Measurements from ENCODE around the gene NIT1.

- TF ChIP-seq, protein P1, sequence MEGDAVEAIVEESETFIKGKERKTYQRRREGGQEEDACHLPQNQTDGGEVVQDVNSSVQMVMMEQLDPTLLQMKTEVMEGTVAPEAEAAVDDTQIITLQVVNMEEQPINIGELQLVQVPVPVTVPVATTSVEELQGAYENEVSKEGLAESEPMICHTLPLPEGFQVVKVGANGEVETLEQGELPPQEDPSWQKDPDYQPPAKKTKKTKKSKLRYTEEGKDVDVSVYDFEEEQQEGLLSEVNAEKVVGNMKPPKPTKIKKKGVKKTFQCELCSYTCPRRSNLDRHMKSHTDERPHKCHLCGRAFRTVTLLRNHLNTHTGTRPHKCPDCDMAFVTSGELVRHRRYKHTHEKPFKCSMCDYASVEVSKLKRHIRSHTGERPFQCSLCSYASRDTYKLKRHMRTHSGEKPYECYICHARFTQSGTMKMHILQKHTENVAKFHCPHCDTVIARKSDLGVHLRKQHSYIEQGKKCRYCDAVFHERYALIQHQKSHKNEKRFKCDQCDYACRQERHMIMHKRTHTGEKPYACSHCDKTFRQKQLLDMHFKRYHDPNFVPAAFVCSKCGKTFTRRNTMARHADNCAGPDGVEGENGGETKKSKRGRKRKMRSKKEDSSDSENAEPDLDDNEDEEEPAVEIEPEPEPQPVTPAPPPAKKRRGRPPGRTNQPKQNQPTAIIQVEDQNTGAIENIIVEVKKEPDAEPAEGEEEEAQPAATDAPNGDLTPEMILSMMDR (IDR thresholded peaks at IDR 0.05) = no peak
- TF ChIP-seq POLR2A (IDR thresholded peaks at IDR 0.05) (no peak), POLR2AphosphoS5 (IDR thresholded peaks at IDR 0.05) (no peak)
Observed at GRCh38 chr1:161106431-161106830, 11.5 kb upstream of the NIT1 start.

All from breast epithelium (tissue), 3 donors.